GM12872 (cell line): ENCODE data around the gene LDB2.

Experiments used
- CTCF ChIP-seq: IDR thresholded peaks from 3 replicates; pipeline ENCODE4 v1.5.1; 2011; ENCODE audit warnings: low read depth, mild to moderate bottlenecking, low read length, moderate library complexity; ENCODE audit not compliant: insufficient read depth

Gene LDB2

DNA sequence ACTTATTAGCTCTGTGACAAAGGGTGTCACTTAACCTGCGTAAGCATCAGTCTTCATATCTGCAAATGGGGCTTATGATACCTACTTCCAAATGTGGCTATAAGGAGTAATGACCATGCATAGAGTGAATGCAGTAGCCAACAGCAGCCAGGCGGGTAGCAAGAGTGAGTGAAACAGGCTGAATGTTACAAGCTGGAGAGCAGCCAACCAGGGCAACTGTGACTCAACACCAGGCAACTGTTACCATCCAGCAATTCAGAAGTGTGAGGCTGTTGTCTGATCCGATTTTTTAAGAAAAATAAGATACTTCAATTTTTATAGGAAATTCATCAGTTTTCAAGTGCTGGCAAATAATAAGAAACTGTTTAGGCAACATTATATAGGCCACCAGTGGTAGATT lies 401.9 kb downstream of the LDB2 start:
- TF ChIP-seq CTCF = no peak

DNA sequence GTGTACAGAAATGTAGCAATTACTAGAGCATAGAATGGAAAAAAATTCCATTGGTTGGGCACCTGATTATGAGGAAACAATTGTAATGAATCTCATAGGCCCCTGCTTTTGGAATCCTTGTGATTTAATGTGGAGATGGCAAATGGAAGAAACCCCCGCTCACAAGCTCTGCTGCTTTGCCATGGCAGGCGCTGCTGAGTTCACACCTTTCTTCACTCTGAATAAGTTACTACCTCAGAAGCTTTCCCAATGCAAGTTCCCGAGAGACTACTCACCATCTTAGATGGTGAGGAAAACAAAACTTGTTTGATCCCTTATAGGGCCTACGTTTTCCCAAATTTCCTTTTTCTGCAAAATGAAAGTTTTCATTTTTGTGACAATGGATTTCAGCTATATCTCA lies 405.6 kb downstream of the LDB2 start:
- TF ChIP-seq CTCF = no peak

DNA sequence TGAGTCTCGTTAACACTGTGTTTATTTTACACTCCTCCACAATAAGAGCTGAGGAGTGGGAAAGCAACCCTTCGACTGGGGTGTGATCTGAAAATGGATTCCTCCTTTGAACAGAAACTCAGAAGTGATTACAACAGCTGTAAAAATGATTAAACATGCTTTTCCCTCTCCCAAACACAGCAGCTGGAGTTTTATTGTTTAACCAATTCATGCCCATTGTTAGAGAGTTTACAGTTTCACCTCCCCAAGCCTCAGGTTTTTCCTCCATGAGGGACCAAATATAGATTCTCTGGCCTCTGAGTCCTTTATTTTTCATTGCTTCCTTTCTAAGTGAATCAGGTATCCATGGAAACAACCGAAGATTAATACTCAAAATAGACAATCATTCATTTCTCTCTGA lies 409.2 kb downstream of the LDB2 start:
- TF ChIP-seq CTCF = no peak

DNA sequence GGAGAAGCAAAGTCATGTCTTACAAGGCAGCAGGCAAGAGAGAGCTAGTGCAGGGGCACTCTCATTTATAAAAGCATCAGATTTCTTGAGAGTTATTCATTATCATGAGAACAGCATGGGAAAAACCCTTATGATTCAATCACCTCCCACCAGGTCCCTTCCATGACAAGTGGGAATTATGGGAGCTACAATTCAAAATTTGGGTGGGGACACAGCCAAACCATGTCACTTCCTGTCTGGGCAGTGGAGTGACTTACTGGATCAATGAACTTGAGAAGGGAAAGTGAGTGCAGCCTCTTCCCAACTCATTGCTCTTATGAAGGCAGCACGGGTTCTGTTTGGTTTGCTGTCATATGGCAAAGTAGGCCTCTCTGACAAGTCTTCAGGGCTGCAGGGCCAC lies 410.4 kb downstream of the LDB2 start:
- TF ChIP-seq CTCF = no peak

GRCh38 chr4:16484711-16485110 lies 413.7 kb downstream of the LDB2 start:
- TF ChIP-seq CTCF = no peak

GRCh38 chr4:16483540-16483939 lies 414.9 kb downstream of the LDB2 start:
- no peak for TF ChIP-seq CTCF

GRCh38 chr4:16480011-16480410 lies 418.4 kb downstream of the LDB2 start:
- no peak for TF ChIP-seq CTCF

DNA sequence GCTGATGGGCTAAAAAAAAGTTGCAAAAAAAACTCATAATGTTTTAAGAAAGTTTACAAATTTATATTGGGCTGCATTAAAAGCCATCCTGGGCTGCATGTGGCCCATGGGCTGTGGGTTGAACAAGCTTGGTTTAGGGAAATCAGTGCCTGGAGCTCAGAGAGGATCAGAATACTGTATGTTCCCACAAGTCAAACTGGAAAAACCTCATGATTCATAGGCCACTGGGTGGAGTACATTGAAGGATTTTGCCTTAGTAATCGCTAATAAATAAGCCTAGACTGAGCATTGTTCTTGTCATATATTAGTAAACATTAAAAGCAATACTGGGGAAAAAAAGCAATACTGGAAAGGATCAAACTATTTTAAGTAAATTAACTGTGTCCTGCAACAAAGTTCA lies 425.9 kb downstream of the LDB2 start:
- TF ChIP-seq CTCF = no peak
